A549 treated with RU486 at 1 μM for 4 hours (cell line): Measurements from ENCODE around the gene MACROH2A2. TPM values are rescaled to one million over a fixed set of nuclear protein-coding genes. Genes with fewer than 3 reads are reported as not detected.

Experiments
- total RNA-seq: library from RNA; stranded (reverse); fragments of 200-300 nt; extraction: Qiagen RNA extraction; gene quantifications from 5 replicates; pipeline ENCODE4 v1.2.3, GENCODE V29; 2022; ENCODE audit warnings: low read depth

Gene MACROH2A2
- 24.8 to 31.5 TPM (median 28.6 TPM) in 5 replicates for total RNA-seq

DNA sequence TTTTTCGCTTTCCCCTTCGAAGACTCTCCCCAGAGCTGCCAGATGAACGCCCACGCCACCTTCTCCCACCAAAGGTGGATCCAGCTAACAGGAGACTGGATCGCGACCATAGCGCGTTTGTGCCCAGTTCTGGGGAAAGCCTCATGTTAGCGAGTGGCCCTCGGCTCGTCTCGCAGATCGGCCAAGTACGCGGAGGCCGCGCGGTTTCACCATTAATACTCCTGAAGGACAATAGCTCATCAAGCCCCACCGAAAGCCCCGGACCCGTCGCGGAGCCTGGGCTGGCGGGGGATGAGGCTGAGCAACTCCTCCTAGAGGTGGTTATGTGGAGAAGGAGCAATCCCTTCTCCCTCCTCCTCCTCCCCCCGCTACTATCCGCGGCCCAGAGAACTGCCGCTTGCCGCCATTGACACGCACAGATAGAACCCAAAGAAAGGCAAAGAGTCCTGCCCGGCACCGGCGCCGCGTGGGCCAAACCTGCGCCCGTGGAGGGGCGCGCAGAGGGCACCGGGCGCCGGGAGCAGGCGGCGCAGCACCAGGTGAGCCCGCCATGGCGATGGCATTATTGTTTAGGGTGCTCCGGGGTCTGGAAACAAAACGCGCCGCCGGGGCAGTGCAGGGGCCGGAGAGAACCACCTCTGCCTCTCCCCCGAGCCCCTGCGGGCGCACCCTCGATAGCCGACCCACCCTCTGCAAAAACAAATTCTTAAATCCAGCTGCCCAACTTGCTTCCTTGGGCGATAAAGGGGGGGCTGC is at the start of gene MACROH2A2:
Gene MACROH2A2 (plus strand): TSS at position 385 of the 756 bp plus-strand sequence. CDS start 22,813 bp downstream, outside the sequence.

DNA sequence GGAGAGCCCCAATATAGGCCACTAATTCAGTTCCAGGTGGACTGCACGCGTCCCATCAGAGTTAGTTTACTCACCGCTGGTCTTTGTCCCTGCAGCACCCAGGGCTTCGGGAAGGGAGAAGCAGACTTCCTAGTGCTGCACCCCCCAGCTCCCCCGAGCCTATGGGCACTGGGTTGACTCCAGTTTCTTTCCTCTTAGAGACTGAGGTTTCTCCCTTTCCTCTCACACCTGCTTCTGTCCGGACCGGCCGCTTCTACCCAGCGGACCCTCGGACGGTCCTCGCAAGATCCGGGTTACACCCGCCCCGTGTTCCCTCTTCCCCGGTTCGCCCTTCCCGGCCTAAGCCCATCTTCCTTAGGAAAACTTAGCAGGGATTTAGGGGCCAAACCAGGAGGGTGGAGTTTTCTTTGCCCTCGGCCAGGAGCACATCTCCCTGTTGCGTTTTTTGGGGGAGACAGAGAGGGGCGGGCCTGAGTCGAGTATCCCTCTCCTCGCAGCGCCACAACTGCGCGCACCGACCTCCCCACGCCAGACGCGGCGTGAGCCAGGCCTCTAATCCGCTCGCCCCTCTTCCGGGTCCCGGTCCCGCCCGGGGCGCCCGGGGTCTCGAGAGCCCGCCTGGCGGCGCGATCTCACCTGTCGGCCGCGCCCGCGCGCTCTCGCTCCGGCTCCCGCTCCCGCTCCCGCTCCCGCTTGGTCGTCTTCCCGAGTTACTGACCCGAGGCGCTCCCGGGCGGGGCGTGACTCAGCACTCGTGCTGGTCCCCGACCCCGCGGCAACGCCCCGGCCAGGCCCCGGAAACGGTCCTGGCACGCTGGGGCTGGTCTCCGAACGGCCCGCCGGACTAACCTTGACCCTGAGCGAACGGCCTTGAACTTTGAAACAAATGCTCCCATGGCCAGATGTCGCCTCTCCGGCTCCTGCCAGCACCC is 79.7 kb downstream of the MACROH2A2 start, which contains the start of gene AIFM2:
Gene AIFM2 (minus strand): TSS at position 728 of the 932 bp plus-strand sequence. CDS start 8,741 bp downstream, outside the sequence.

GRCh38 chr10:70146489-70147258 is 94.0 kb downstream of the MACROH2A2 start, which contains the start of gene TYSND1:
Gene TYSND1, minus strand, starts transcription at chr10:70146700. Its CDS starts 114 bp downstream, at chr10:70146586.

Other genes with a start within 250 kb of the MACROH2A2 start
- 28.7 to 37.7 TPM (median 37.3 TPM) in 5 replicates for gene AIFM2, start 80.0 kb downstream of the MACROH2A2 start, total RNA-seq
- 12.5 to 20.0 TPM (median 18.1 TPM) in 5 replicates for gene TYSND1, start 93.9 kb downstream of the MACROH2A2 start, total RNA-seq
- gene SAR1A, start 117.7 kb downstream of the MACROH2A2 start, total RNA-seq = 74.9 to 120 TPM (median 81.1 TPM) in 5 replicates
- gene PPA1, start 180.6 kb downstream of the MACROH2A2 start, total RNA-seq = 184 to 232 TPM (median 201 TPM) in 5 replicates
- gene NPFFR1, start 231.2 kb downstream of the MACROH2A2 start, total RNA-seq = 0.01 TPM in 1 of 5 replicates, not detected in the others